Body of pancreas (tissue), 4 donors: ENCODE measurements around the gene FAM20B.

Source experiments
- CTCF ChIP-seq, 7 experiments: fragments of 450-650 bp in 4 of 7; fragments of 200-600 bp in 3 of 7; sonication (generic) in 3 of 7; IDR thresholded peaks; one replicate each; pipeline ENCODE4 v1.5.1; 2016 to 2019; ENCODE audit warnings: antibody characterized with exemption in 7 of 7
- POLR2A ChIP-seq, 3 donors: fragments of 450-650 bp; IDR thresholded peaks; one replicate each; pipeline ENCODE4 v1.6.1; 2016; ENCODE audit warnings: antibody characterized with exemption in 3 of 3, mild to moderate bottlenecking in 2 of 3

- no peak for TF ChIP-seq POLR2A (IDR thresholded peaks at IDR 0.05)
- no peak for TF ChIP-seq CTCF (IDR thresholded peaks at IDR 0.05)
These were observed 30.2 kb downstream of the FAM20B start for GRCh38 chr1:179055937-179056336.
